ENCODE results near the gene SMTNL1. TPM values are rescaled to one million over a fixed set of nuclear protein-coding genes. Genes with fewer than 3 reads are reported as not detected.

Gene SMTNL1
- total and polyA plus RNA-seq, 7 experiments from 2014 or later = 0.28 to 0.44 TPM; not detected in 5

GRCh38 chr11:57574061-57574460 is 36.7 kb downstream of the SMTNL1 start:
- Histone ChIP-seq H3K27ac (ENCODE audit: low read depth, low read length) (no peak overlapping the region), H3K4me1 (ENCODE audit: control insufficient read depth in 2 of 2, insufficient read depth in 2 of 2, low read length in 2 of 2) (peaks cover 0 to 7% of the 10 kb centered on the region in 2 donors), H3K9me3 (ENCODE audit: control insufficient read depth in 2 of 3, low read length in 3 of 3) (no peaks in the 10 kb centered on the region), H3K4me3 (ENCODE audit: low read length) (no peak overlapping the region), H3K36me3 (ENCODE audit: control insufficient read depth in 2 of 3, insufficient read depth in 3 of 3, low read length in 3 of 3) (no peaks in the 10 kb centered on the region), H3K27me3 (ENCODE audit: control insufficient read depth in 2 of 2, insufficient read depth in 2 of 2, low read length in 2 of 2) (no peaks in the 10 kb centered on the region)
- H3K4me3 Mint-ChIP-seq = no peak overlapping the region
- no peaks in the 10 kb centered on the region for H3K9me3 Mint-ChIP-seq
- ATAC-seq (no peak), DNase-seq (no peak)
- peaks cover 4 to 21% (median 14%) of the 10 kb centered on the region in 7 donors for H3K4me1 Mint-ChIP-seq
- intact Hi-C loops (cut with micrococcal nuclease) = no loop called here
- no peaks in the 10 kb centered on the region for H3K36me3 Mint-ChIP-seq
- ChIA-PET POLR2A (no interaction called here), CTCF (no interaction called here)
- peaks cover 0 to 24% (median 5%) of the 10 kb centered on the region in 5 donors for H3K27me3 Mint-ChIP-seq
- H3K27ac Mint-ChIP-seq = peak overlapping the region in 1 of 9 donors; percentile 28

GRCh38 chr11:57584341-57584740 is 46.9 kb downstream of the SMTNL1 start:
- H3K36me3 ChIP-seq (ENCODE audit: control insufficient read depth in 2 of 3, insufficient read depth in 3 of 3, low read length in 3 of 3) = no peaks in the 10 kb centered on the region
- CTCF ChIA-PET = interaction anchor here (0.7 kb wide), 1 partner anchor 126 kb away, joined by 3 read pairs; no protein-coding TSS in a partner anchor
- Mint-ChIP-seq H3K4me3 (no peak overlapping the region), H3K27ac (no peak overlapping the region), H3K27me3 (peaks cover 0 to 6% (median 0%) of the 10 kb centered on the region in 5 donors), H3K4me1 (peaks cover 0 to 21% (median 13%) of the 10 kb centered on the region in 7 donors), H3K9me3 (no peaks in the 10 kb centered on the region), H3K36me3 (no peaks in the 10 kb centered on the region)
- no peak overlapping the region for H3K27ac ChIP-seq (ENCODE audit: low read depth, low read length)
- H3K9me3 ChIP-seq (ENCODE audit: control insufficient read depth in 2 of 3, low read length in 3 of 3) = no peaks in the 10 kb centered on the region
- H3K27me3 ChIP-seq (ENCODE audit: control insufficient read depth in 2 of 2, insufficient read depth in 2 of 2, low read length in 2 of 2) = no peaks in the 10 kb centered on the region
- DNase-seq = no peak
- no peak for ATAC-seq
- no peaks in the 10 kb centered on the region for H3K4me1 ChIP-seq (ENCODE audit: control insufficient read depth in 2 of 2, insufficient read depth in 2 of 2, low read length in 2 of 2)
- intact Hi-C loops (cut with micrococcal nuclease) = no loop called here
- H3K4me3 ChIP-seq (ENCODE audit: low read length) = no peak overlapping the region
- POLR2A ChIA-PET = no interaction called here

- no peaks in the 10 kb centered on the region for H3K27me3 ChIP-seq (ENCODE audit: control insufficient read depth in 2 of 2, insufficient read depth in 2 of 2, low read length in 2 of 2)
- no peaks in the 10 kb centered on the region for H3K36me3 ChIP-seq (ENCODE audit: control insufficient read depth in 2 of 3, insufficient read depth in 3 of 3, low read length in 3 of 3)
- no peak overlapping the region for H3K27ac ChIP-seq (ENCODE audit: low read depth, low read length)
- ChIA-PET CTCF (no interaction called here), POLR2A (no interaction called here)
- ATAC-seq (no peak), DNase-seq (no peak)
- Mint-ChIP-seq H3K4me1 (peaks cover 0 to 21% (median 13%) of the 10 kb centered on the region in 7 donors), H3K27me3 (peaks cover 0 to 4% (median 0%) of the 10 kb centered on the region in 5 donors), H3K27ac (no peak overlapping the region), H3K9me3 (no peaks in the 10 kb centered on the region), H3K36me3 (no peaks in the 10 kb centered on the region), H3K4me3 (no peak overlapping the region)
- H3K4me3 ChIP-seq (ENCODE audit: low read length) = no peak overlapping the region
- no peaks in the 10 kb centered on the region for H3K4me1 ChIP-seq (ENCODE audit: control insufficient read depth in 2 of 2, insufficient read depth in 2 of 2, low read length in 2 of 2)
- intact Hi-C loops (cut with micrococcal nuclease) = no loop called here
- no peaks in the 10 kb centered on the region for H3K9me3 ChIP-seq (ENCODE audit: control insufficient read depth in 2 of 3, low read length in 3 of 3)
Observed at GRCh38 chr11:57585301-57585700, 47.9 kb downstream of the SMTNL1 start.

GRCh38 chr11:57586711-57587245 is 49.4 kb downstream of the SMTNL1 start:
- CTCF ChIA-PET = no interaction called here
- no peak for ATAC-seq
- H3K27ac Mint-ChIP-seq = no peak overlapping the region
- H3K36me3 ChIP-seq (ENCODE audit: control insufficient read depth in 2 of 3, insufficient read depth in 3 of 3, low read length in 3 of 3) = no peaks in the 10 kb centered on the region
- no peak for DNase-seq
- POLR2A ChIA-PET = no interaction called here
- H3K27ac ChIP-seq (ENCODE audit: low read depth, low read length) = no peak overlapping the region
- H3K4me1 ChIP-seq (ENCODE audit: control insufficient read depth in 2 of 2, insufficient read depth in 2 of 2, low read length in 2 of 2) = no peaks in the 10 kb centered on the region
- no peak overlapping the region for H3K4me3 Mint-ChIP-seq
- H3K4me3 ChIP-seq (ENCODE audit: low read length) = no peak overlapping the region
- no peaks in the 10 kb centered on the region for H3K9me3 Mint-ChIP-seq
- intact Hi-C loops (cut with micrococcal nuclease) = no loop called here
- H3K4me1 Mint-ChIP-seq = peaks cover 0 to 21% (median 13%) of the 10 kb centered on the region in 7 donors
- H3K27me3 Mint-ChIP-seq = peaks cover 0 to 5% (median 3%) of the 10 kb centered on the region in 5 donors
- H3K9me3 ChIP-seq (ENCODE audit: control insufficient read depth in 2 of 3, low read length in 3 of 3) = no peaks in the 10 kb centered on the region
- no peaks in the 10 kb centered on the region for H3K36me3 Mint-ChIP-seq
- H3K27me3 ChIP-seq (ENCODE audit: control insufficient read depth in 2 of 2, insufficient read depth in 2 of 2, low read length in 2 of 2) = no peaks in the 10 kb centered on the region

GRCh38 chr11:57588046-57588710 is 50.8 kb downstream of the SMTNL1 start:
- peaks cover 0 to 10% (median 3%) of the 10 kb centered on the region in 5 donors for H3K27me3 Mint-ChIP-seq
- Histone ChIP-seq H3K27me3 (ENCODE audit: control insufficient read depth in 2 of 2, insufficient read depth in 2 of 2, low read length in 2 of 2) (no peaks in the 10 kb centered on the region), H3K9me3 (ENCODE audit: control insufficient read depth in 2 of 3, low read length in 3 of 3) (no peaks in the 10 kb centered on the region), H3K4me3 (ENCODE audit: low read length) (no peak overlapping the region), H3K36me3 (ENCODE audit: control insufficient read depth in 2 of 3, insufficient read depth in 3 of 3, low read length in 3 of 3) (no peaks in the 10 kb centered on the region), H3K4me1 (ENCODE audit: control insufficient read depth in 2 of 2, insufficient read depth in 2 of 2, low read length in 2 of 2) (no peaks in the 10 kb centered on the region), H3K27ac (ENCODE audit: low read depth, low read length) (no peak overlapping the region)
- H3K27ac Mint-ChIP-seq = no peak overlapping the region
- intact Hi-C loops (cut with micrococcal nuclease) = no loop called here
- H3K4me1 Mint-ChIP-seq = peaks cover 0 to 21% (median 13%) of the 10 kb centered on the region in 7 donors
- H3K9me3 Mint-ChIP-seq = no peaks in the 10 kb centered on the region
- no peaks in the 10 kb centered on the region for H3K36me3 Mint-ChIP-seq
- no peak for DNase-seq
- H3K4me3 Mint-ChIP-seq = no peak overlapping the region
- ChIA-PET POLR2A (no interaction called here), CTCF (no interaction called here)
- peak; percentile 44 for ATAC-seq

GRCh38 chr11:57596266-57596885 is 59.0 kb downstream of the SMTNL1 start:
- intact Hi-C loops (cut with micrococcal nuclease) = no loop called here
- H3K4me1 ChIP-seq (ENCODE audit: control insufficient read depth in 2 of 2, insufficient read depth in 2 of 2, low read length in 2 of 2) = no peaks in the 10 kb centered on the region
- H3K36me3 ChIP-seq (ENCODE audit: control insufficient read depth in 2 of 3, insufficient read depth in 3 of 3, low read length in 3 of 3) = no peaks in the 10 kb centered on the region
- H3K9me3 ChIP-seq (ENCODE audit: control insufficient read depth in 2 of 3, low read length in 3 of 3) = no peaks in the 10 kb centered on the region
- Mint-ChIP-seq H3K27me3 (peaks cover 30 to 54% (median 34%) of the 10 kb centered on the region in 5 donors), H3K36me3 (peaks cover 0 to 4% (median 0%) of the 10 kb centered on the region in 5 donors), H3K4me1 (peaks cover 0 to 9% (median 0%) of the 10 kb centered on the region in 7 donors), H3K4me3 (no peak overlapping the region), H3K27ac (no peak overlapping the region), H3K9me3 (peaks cover 0 to 1% (median 0%) of the 10 kb centered on the region in 11 donors)
- H3K27me3 ChIP-seq (ENCODE audit: control insufficient read depth in 2 of 2, insufficient read depth in 2 of 2, low read length in 2 of 2) = no peaks in the 10 kb centered on the region
- H3K27ac ChIP-seq (ENCODE audit: low read depth, low read length) = no peak overlapping the region
- CTCF ChIA-PET = no interaction called here
- DNase-seq = no peak
- H3K4me3 ChIP-seq (ENCODE audit: low read length) = no peak overlapping the region
- no peak for ATAC-seq
- POLR2A ChIA-PET = no interaction called here
